ENCODE data around the gene SH3RF2.

DNA sequence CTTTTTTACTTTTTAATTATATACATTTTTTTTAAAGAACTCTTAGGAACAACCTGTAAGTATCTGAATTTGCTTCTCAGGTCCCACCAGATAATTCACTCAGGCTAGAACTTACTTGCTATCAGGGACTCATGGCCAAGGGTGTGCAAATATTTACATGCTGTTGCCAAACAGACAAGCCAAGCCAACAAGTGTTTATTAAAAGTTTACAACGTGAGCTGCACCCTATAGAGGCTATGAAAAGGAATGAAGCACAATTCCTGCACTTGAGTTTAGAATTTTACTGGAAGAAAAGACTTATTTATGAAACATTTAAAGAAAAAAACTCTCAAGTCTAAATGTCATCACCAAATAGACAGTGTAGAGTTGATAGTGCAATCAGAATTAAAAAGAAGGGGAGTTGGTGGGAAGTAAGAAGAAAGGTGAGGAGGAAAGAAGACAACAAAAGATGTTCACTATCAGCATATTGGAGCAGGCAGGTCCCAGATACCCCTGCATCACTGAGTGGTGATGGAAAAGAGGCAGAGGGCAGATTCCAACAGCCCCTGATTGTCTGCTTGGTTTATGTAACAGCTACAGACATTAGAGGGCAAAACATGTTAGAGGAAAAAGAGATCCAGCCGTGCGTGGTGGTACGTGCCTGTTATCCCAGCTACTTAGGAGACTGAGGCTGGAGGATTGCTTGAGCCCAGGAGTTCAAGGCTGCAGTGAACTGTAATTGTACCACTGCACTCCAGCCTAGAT, 32.8 kb downstream of the SH3RF2 start:
- TF ChIP-seq, protein P1, sequence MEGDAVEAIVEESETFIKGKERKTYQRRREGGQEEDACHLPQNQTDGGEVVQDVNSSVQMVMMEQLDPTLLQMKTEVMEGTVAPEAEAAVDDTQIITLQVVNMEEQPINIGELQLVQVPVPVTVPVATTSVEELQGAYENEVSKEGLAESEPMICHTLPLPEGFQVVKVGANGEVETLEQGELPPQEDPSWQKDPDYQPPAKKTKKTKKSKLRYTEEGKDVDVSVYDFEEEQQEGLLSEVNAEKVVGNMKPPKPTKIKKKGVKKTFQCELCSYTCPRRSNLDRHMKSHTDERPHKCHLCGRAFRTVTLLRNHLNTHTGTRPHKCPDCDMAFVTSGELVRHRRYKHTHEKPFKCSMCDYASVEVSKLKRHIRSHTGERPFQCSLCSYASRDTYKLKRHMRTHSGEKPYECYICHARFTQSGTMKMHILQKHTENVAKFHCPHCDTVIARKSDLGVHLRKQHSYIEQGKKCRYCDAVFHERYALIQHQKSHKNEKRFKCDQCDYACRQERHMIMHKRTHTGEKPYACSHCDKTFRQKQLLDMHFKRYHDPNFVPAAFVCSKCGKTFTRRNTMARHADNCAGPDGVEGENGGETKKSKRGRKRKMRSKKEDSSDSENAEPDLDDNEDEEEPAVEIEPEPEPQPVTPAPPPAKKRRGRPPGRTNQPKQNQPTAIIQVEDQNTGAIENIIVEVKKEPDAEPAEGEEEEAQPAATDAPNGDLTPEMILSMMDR (IDR thresholded peaks at IDR 0.05): no peak
- TF ChIP-seq POLR2A (IDR thresholded peaks at IDR 0.05): no peak
- TF ChIP-seq EP300 (IDR thresholded peaks at IDR 0.05; ENCODE audit: low read depth): no peak
